ENCODE data around the gene LRIG1.

LRIG1 gene

GRCh38 chr3:66463730-66464511 lies 36.9 kb downstream of the LRIG1 start:
- H3K4me3 ChIP-seq (ENCODE audit: low read depth in 1 of 2, low read length in 2 of 2): no peak overlapping the region
- no peaks in the 10 kb centered on the region for H3K9me3 ChIP-seq (ENCODE audit: insufficient read depth, low read length, severe bottlenecking)
- no peak for ATAC-seq (ENCODE audit: insufficient read depth, low read depth)
- no peak overlapping the region for H3K27ac ChIP-seq (ENCODE audit: low read length)
- no peaks in the 10 kb centered on the region for H4K20me1 ChIP-seq (ENCODE audit: insufficient read depth, low read length)
- no peak overlapping the region for H2AFZ ChIP-seq (ENCODE audit: low read depth, low read length)
- TF ChIP-seq EZH2 (IDR thresholded peaks at IDR 0.05; ENCODE audit: borderline replicate concordance, low read depth, low read length, severe bottlenecking): no peak
- no peak for TF ChIP-seq CTCF (IDR thresholded peaks at IDR 0.05; ENCODE audit: borderline replicate concordance, extremely low read depth, low read length, poor library complexity, severe bottlenecking)
- H3K9ac ChIP-seq (ENCODE audit: low read depth, low read length): no peak overlapping the region
- no peaks in the 10 kb centered on the region for H3K27me3 ChIP-seq (ENCODE audit: insufficient read depth, low read length, poor library complexity)
- no peak for DNase-seq
- no peaks in the 10 kb centered on the region for H3K4me1 ChIP-seq (ENCODE audit: insufficient read depth, low read length)
- no peaks in the 10 kb centered on the region for H3K79me2 ChIP-seq (ENCODE audit: insufficient read depth, low read length)
- H3K36me3 ChIP-seq (ENCODE audit: insufficient read depth, low read length): peaks cover 6% of the 10 kb centered on the region; the same call in 1 of the 2 replicates
- H3K4me2 ChIP-seq (ENCODE audit: insufficient read depth, low read length): no peak overlapping the region

GRCh38 chr3:66463054-66463631 lies 37.7 kb downstream of the LRIG1 start:
- no peaks in the 10 kb centered on the region for H4K20me1 ChIP-seq (ENCODE audit: insufficient read depth, low read length)
- H3K79me2 ChIP-seq (ENCODE audit: insufficient read depth, low read length): no peaks in the 10 kb centered on the region
- no peaks in the 10 kb centered on the region for H3K4me1 ChIP-seq (ENCODE audit: insufficient read depth, low read length)
- no peak overlapping the region for H3K4me2 ChIP-seq (ENCODE audit: insufficient read depth, low read length)
- H3K9me3 ChIP-seq (ENCODE audit: insufficient read depth, low read length, severe bottlenecking): no peaks in the 10 kb centered on the region
- ATAC-seq (ENCODE audit: insufficient read depth, low read depth) (no peak), DNase-seq (no peak)
- no peak overlapping the region for H3K4me3 ChIP-seq (ENCODE audit: low read depth in 1 of 2, low read length in 2 of 2)
- H2AFZ ChIP-seq (ENCODE audit: low read depth, low read length): no peak overlapping the region
- H3K9ac ChIP-seq (ENCODE audit: low read depth, low read length): no peak overlapping the region
- TF ChIP-seq EZH2 (IDR thresholded peaks at IDR 0.05; ENCODE audit: borderline replicate concordance, low read depth, low read length, severe bottlenecking) (no peak), CTCF (IDR thresholded peaks at IDR 0.05; ENCODE audit: borderline replicate concordance, extremely low read depth, low read length, poor library complexity, severe bottlenecking) (no peak)
- no peak overlapping the region for H3K27ac ChIP-seq (ENCODE audit: low read length)
- no peaks in the 10 kb centered on the region for H3K27me3 ChIP-seq (ENCODE audit: insufficient read depth, low read length, poor library complexity)
- H3K36me3 ChIP-seq (ENCODE audit: insufficient read depth, low read length): peaks cover 6% of the 10 kb centered on the region; the same call in 1 of the 2 replicates

GRCh38 chr3:66457252-66457651 lies 43.6 kb downstream of the LRIG1 start:
- H2AFZ ChIP-seq (ENCODE audit: low read depth, low read length): no peak overlapping the region
- H3K4me3 ChIP-seq (ENCODE audit: low read depth in 1 of 2, low read length in 2 of 2): no peak overlapping the region
- no peak for DNase-seq
- no peak for ATAC-seq (ENCODE audit: insufficient read depth, low read depth)
- TF ChIP-seq CTCF (IDR thresholded peaks at IDR 0.05; ENCODE audit: borderline replicate concordance, extremely low read depth, low read length, poor library complexity, severe bottlenecking) (no peak), EZH2 (IDR thresholded peaks at IDR 0.05; ENCODE audit: borderline replicate concordance, low read depth, low read length, severe bottlenecking) (no peak)
- H4K20me1 ChIP-seq (ENCODE audit: insufficient read depth, low read length): no peaks in the 10 kb centered on the region
- no peaks in the 10 kb centered on the region for H3K4me1 ChIP-seq (ENCODE audit: insufficient read depth, low read length)
- H3K9ac ChIP-seq (ENCODE audit: low read depth, low read length): no peak overlapping the region
- no peak overlapping the region for H3K4me2 ChIP-seq (ENCODE audit: insufficient read depth, low read length)
- peaks cover 6% of the 10 kb centered on the region; the same call in 1 of the 2 replicates for H3K36me3 ChIP-seq (ENCODE audit: insufficient read depth, low read length)
- no peaks in the 10 kb centered on the region for H3K9me3 ChIP-seq (ENCODE audit: insufficient read depth, low read length, severe bottlenecking)
- H3K27ac ChIP-seq (ENCODE audit: low read length): no peak overlapping the region
- H3K27me3 ChIP-seq (ENCODE audit: insufficient read depth, low read length, poor library complexity): no peaks in the 10 kb centered on the region
- H3K79me2 ChIP-seq (ENCODE audit: insufficient read depth, low read length): no peaks in the 10 kb centered on the region
